Cardiac muscle cell (in vitro differentiated cells and primary cell): ENCODE measurements around the gene DPT. TPM values are rescaled to one million over a fixed set of nuclear protein-coding genes. Genes with fewer than 3 reads are reported as not detected.
A peak's percentile ranks its signal among the peaks of the same experiment; 100 is the strongest.

ENCODE experiments used
- DNase-seq, 2 donors: peaks; one replicate each; pipeline versions ENCODE4 v3.0.0 to v3.0.0-alpha.2; 2010 to 2017; ENCODE audit warnings: low read depth in 1 of 2, low spot score in 1 of 2
- H3K27ac ChIP-seq: fragments of 200-600 bp; sonication (generic); 2 replicates; pipeline ENCODE4 v1.5.1; 2016
- H3K27me3 ChIP-seq: fragments of 200-600 bp; sonication (generic); 2 replicates; pipeline ENCODE4 v1.6.0; 2016; ENCODE audit warnings: control low read depth
- H3K36me3 ChIP-seq: fragments of 200-600 bp; sonication (generic); 2 replicates; pipeline ENCODE4 v1.5.1; 2016; ENCODE audit warnings: control low read depth
- H3K4me1 ChIP-seq: fragments of 200-600 bp; sonication (generic); 2 replicates; pipeline ENCODE4 v1.8.1; 2017; ENCODE audit warnings: low read depth, mild to moderate bottlenecking, mixed run types
- H3K4me3 ChIP-seq: fragments of 200-600 bp; sonication (generic); 2 replicates; pipeline ENCODE4 v1.5.1; 2016; ENCODE audit warnings: mild to moderate bottlenecking
- H3K9me3 ChIP-seq: fragments of 200-600 bp; sonication (generic); 2 replicates; pipeline ENCODE4 v1.5.1; 2017; ENCODE audit warnings: low read depth, mild to moderate bottlenecking, control low read depth
- CTCF ChIP-seq: IDR thresholded peaks from 2 replicates; pipeline ENCODE4 v1.5.1; 2012; ENCODE audit warnings: low read depth, mild to moderate bottlenecking, low read length
- polyA plus RNA-seq: library from polyadenylated mRNA; unstranded; fragments of >200 nt; fragmentation: Nextera tagmentation; extraction: Ambion mirVana; gene quantifications from 2 replicates; pipeline ENCODE4 v1.2.1, GENCODE V29; 2016
- total RNA-seq: library from RNA; depleted of rRNA; stranded (reverse); fragments of >200 nt; gene quantifications from 2 replicates; pipeline ENCODE4 v1.2.3, GENCODE V29; 2016

Gene DPT
- total and polyA plus RNA-seq, 2 experiments from 2014 or later: not detected

GRCh38 chr1:168767894-168768584 lies 39.0 kb upstream of the DPT start:
- Histone ChIP-seq H3K4me3 (no peak overlapping the region), H3K27me3 (peaks cover 2% of the 10 kb centered on the region), H3K9me3 (no peaks in the 10 kb centered on the region), H3K36me3 (no peaks in the 10 kb centered on the region), H3K4me1 (peaks cover 3% of the 10 kb centered on the region), H3K27ac (peak overlapping the region; percentile 35)
- no peak for TF ChIP-seq CTCF
- peak; percentile 76 to 91 for DNase-seq

GRCh38 chr1:168766568-168766967 lies 37.6 kb upstream of the DPT start:
- no peak for TF ChIP-seq CTCF
- Histone ChIP-seq H3K27ac (no peak overlapping the region), H3K4me1 (peaks cover 3% of the 10 kb centered on the region), H3K27me3 (peaks cover 2% of the 10 kb centered on the region), H3K4me3 (no peak overlapping the region), H3K36me3 (no peaks in the 10 kb centered on the region), H3K9me3 (no peaks in the 10 kb centered on the region)
- DNase-seq: no peak

GRCh38 chr1:168763031-168763430 lies 34.0 kb upstream of the DPT start:
- TF ChIP-seq CTCF: no peak
- no peak for DNase-seq
- Histone ChIP-seq H3K4me1 (peaks cover 3% of the 10 kb centered on the region), H3K4me3 (no peak overlapping the region), H3K27ac (no peak overlapping the region), H3K36me3 (no peaks in the 10 kb centered on the region), H3K9me3 (no peaks in the 10 kb centered on the region), H3K27me3 (peaks cover 2% of the 10 kb centered on the region)

GRCh38 chr1:168762473-168762872 lies 33.5 kb upstream of the DPT start:
- Histone ChIP-seq H3K36me3 (no peaks in the 10 kb centered on the region), H3K27me3 (peaks cover 2% of the 10 kb centered on the region), H3K9me3 (no peaks in the 10 kb centered on the region), H3K27ac (no peak overlapping the region), H3K4me3 (no peak overlapping the region), H3K4me1 (peaks cover 3% of the 10 kb centered on the region)
- DNase-seq: no peak
- TF ChIP-seq CTCF: no peak

GRCh38 chr1:168760781-168761180 lies 31.8 kb upstream of the DPT start:
- Histone ChIP-seq H3K9me3 (no peaks in the 10 kb centered on the region), H3K36me3 (no peaks in the 10 kb centered on the region), H3K27ac (no peak overlapping the region), H3K4me1 (peaks cover 4% of the 10 kb centered on the region), H3K27me3 (peaks cover 2% of the 10 kb centered on the region), H3K4me3 (no peak overlapping the region)
- no peak for DNase-seq
- no peak for TF ChIP-seq CTCF
